ENCODE measurements around the gene ABHD3. TPM values are rescaled to one million over a fixed set of nuclear protein-coding genes. Genes with fewer than 3 reads are reported as not detected.

Gene ABHD3
- total RNA-seq: 3.7 to 6.8 TPM (median 4.3 TPM) in 3 replicates
- long read RNA-seq, transcript ABHD3-201 (9 exons, 2,064 nt): major isoform, 6 of 11 reads
- long read RNA-seq, partial matches to known transcripts: 0 of 11 reads
- long read RNA-seq, other reads (novel, unspliced or antisense): 4 of 11 reads

GRCh38 chr18:21704603-21705364 lies at the start of gene ABHD3:
TSS of gene ABHD3 (minus strand) at chr18:21704774. CDS start at chr18:21704665, 109 bp downstream.
- Mint-ChIP-seq H3K4me3 (ENCODE audit: unreplicated experiment) (peak within 1 kb of the TSS; percentile 88), H3K4me1 (ENCODE audit: low read depth) (peaks cover 13% of the 10 kb centered on the region), H3K36me3 (ENCODE audit: low read depth) (no peaks in the 10 kb centered on the region), H3K9me3 (ENCODE audit: low read depth) (no peaks in the 10 kb centered on the region), H3K27ac (ENCODE audit: unreplicated experiment) (peak within 1 kb of the TSS; percentile 83), H3K27me3 (ENCODE audit: low read depth) (no peaks in the 10 kb centered on the region)
- TF ChIP-seq CTCF (IDR thresholded peaks at IDR 0.05): peak; percentile 67
- peak; percentile 95 for DNase-seq (ENCODE audit: low spot score)

- no peaks in the 10 kb centered on the region for H3K9me3 Mint-ChIP-seq (ENCODE audit: low read depth)
- no peak overlapping the region for H3K4me3 Mint-ChIP-seq (ENCODE audit: unreplicated experiment)
- peaks cover 36% of the 10 kb centered on the region for H3K4me1 Mint-ChIP-seq (ENCODE audit: low read depth)
- H3K36me3 Mint-ChIP-seq (ENCODE audit: low read depth): no peaks in the 10 kb centered on the region
- DNase-seq (ENCODE audit: low spot score): no peak
- no peak for TF ChIP-seq CTCF (IDR thresholded peaks at IDR 0.05)
- no peaks in the 10 kb centered on the region for H3K27me3 Mint-ChIP-seq (ENCODE audit: low read depth)
- H3K27ac Mint-ChIP-seq (ENCODE audit: unreplicated experiment): peak overlapping the region; percentile 41
These were observed 43.5 kb upstream of the ABHD3 start for GRCh38 chr18:21747764-21748693.

GRCh38 chr18:21747268-21747667 lies 42.7 kb upstream of the ABHD3 start:
- TF ChIP-seq CTCF (IDR thresholded peaks at IDR 0.05): no peak
- Mint-ChIP-seq H3K27me3 (ENCODE audit: low read depth) (no peaks in the 10 kb centered on the region), H3K4me1 (ENCODE audit: low read depth) (peaks cover 42% of the 10 kb centered on the region), H3K4me3 (ENCODE audit: unreplicated experiment) (no peak overlapping the region), H3K9me3 (ENCODE audit: low read depth) (no peaks in the 10 kb centered on the region), H3K36me3 (ENCODE audit: low read depth) (no peaks in the 10 kb centered on the region), H3K27ac (ENCODE audit: unreplicated experiment) (no peak overlapping the region)
- no peak for DNase-seq (ENCODE audit: low spot score)

DNA sequence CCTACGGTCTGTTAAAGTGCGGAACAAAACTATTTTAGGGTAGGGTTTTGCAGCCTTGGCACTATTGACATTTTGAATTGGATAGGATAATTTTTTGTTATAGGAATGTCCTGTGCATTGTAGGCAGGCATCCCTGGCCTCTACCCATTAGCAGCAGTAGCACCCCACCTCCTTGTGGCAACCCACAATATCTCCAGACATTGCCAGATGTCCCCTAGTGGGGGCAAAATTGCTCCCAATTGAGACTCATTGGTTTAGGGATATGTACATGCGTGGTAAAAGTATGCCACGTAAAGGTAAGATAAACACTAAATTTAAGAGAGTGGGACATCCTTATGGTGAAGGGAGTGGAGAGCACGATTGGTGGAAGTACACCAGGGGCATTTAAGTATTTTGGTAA lies 40.7 kb upstream of the ABHD3 start:
- H3K27me3 Mint-ChIP-seq (ENCODE audit: low read depth): no peaks in the 10 kb centered on the region
- no peaks in the 10 kb centered on the region for H3K36me3 Mint-ChIP-seq (ENCODE audit: low read depth)
- no peaks in the 10 kb centered on the region for H3K9me3 Mint-ChIP-seq (ENCODE audit: low read depth)
- no peak for TF ChIP-seq CTCF (IDR thresholded peaks at IDR 0.05)
- no peak for DNase-seq (ENCODE audit: low spot score)
- H3K4me1 Mint-ChIP-seq (ENCODE audit: low read depth): peaks cover 49% of the 10 kb centered on the region
- H3K27ac Mint-ChIP-seq (ENCODE audit: unreplicated experiment): peak overlapping the region; percentile 14
- no peak overlapping the region for H3K4me3 Mint-ChIP-seq (ENCODE audit: unreplicated experiment)
